Thyroid gland (tissue), 4 donors: Measurements from ENCODE around the gene KMT2E.

ENCODE experiments used
- POLR2A ChIP-seq, 2 donors: fragments of 450-650 bp; IDR thresholded peaks; one replicate each; pipeline ENCODE4 v1.6.1; 2017; ENCODE audit warnings: antibody characterized with exemption in 2 of 2, mild to moderate bottlenecking in 2 of 2, moderate library complexity in 1 of 2
- TF ChIP-seq, protein P1 (sequence below), 6 experiments: fragments of 200-600 bp in 3 of 6; fragments of 450-650 bp in 3 of 6; sonication (generic) in 3 of 6; IDR thresholded peaks; one replicate each; pipeline ENCODE4 v1.5.1; 2016 to 2019; ENCODE audit warnings: antibody characterized with exemption in 6 of 6, mild to moderate bottlenecking in 2 of 6, inconsistent platforms in 1 of 6, moderate library complexity in 1 of 6

- TF ChIP-seq POLR2A (IDR thresholded peaks at IDR 0.05), result no peak
- TF ChIP-seq, protein P1, sequence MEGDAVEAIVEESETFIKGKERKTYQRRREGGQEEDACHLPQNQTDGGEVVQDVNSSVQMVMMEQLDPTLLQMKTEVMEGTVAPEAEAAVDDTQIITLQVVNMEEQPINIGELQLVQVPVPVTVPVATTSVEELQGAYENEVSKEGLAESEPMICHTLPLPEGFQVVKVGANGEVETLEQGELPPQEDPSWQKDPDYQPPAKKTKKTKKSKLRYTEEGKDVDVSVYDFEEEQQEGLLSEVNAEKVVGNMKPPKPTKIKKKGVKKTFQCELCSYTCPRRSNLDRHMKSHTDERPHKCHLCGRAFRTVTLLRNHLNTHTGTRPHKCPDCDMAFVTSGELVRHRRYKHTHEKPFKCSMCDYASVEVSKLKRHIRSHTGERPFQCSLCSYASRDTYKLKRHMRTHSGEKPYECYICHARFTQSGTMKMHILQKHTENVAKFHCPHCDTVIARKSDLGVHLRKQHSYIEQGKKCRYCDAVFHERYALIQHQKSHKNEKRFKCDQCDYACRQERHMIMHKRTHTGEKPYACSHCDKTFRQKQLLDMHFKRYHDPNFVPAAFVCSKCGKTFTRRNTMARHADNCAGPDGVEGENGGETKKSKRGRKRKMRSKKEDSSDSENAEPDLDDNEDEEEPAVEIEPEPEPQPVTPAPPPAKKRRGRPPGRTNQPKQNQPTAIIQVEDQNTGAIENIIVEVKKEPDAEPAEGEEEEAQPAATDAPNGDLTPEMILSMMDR (IDR thresholded peaks at IDR 0.05), result no peak
Measured at GRCh38 chr7:105107458-105107857, 93.5 kb downstream of the KMT2E start.
